HG02571 (cell line): ENCODE data around the gene SCP2D1.
"Not testable (repeated sequence)": the region's sequence is repeated elsewhere in the genome, so short reads cannot be mapped to it uniquely, and the experiment has no call there.

ENCODE experiments used
- ATAC-seq: cut with Tn5 transposase; IDR thresholded peaks from one replicate; pipeline ENCODE4 v1.9.1; 2021; ENCODE audit warnings: mild to moderate bottlenecking, moderate library complexity; ENCODE audit not compliant: unreplicated experiment

Gene SCP2D1

GRCh38 chr20:18813483-18813882, at the start of gene SCP2D1:
Gene SCP2D1, plus strand, starts transcription at chr20:18813783. Its CDS starts 33 bp downstream, at chr20:18813816.
- ATAC-seq = no peak

- ATAC-seq = no peak
Observed at GRCh38 chr20:18767676-18768075, 45.9 kb upstream of the SCP2D1 start.

GRCh38 chr20:18773566-18773965, 40.0 kb upstream of the SCP2D1 start:
- ATAC-seq = no peak

GRCh38 chr20:18774207-18774606, 39.4 kb upstream of the SCP2D1 start:
- no peak for ATAC-seq

GRCh38 chr20:18775633-18776032, 38.0 kb upstream of the SCP2D1 start:
- no peak for ATAC-seq

GRCh38 chr20:18778690-18779392, 34.7 kb upstream of the SCP2D1 start:
- ATAC-seq = no peak

GRCh38 chr20:18780385-18781130, 33.0 kb upstream of the SCP2D1 start:
- ATAC-seq = no peak

GRCh38 chr20:18781509-18781908, 32.1 kb upstream of the SCP2D1 start:
- no peak for ATAC-seq

GRCh38 chr20:18783385-18783959, 30.1 kb upstream of the SCP2D1 start:
- ATAC-seq = no peak

- ATAC-seq = not testable (repeated sequence)
Observed at GRCh38 chr20:18787046-18787445, 26.5 kb upstream of the SCP2D1 start.

- no peak for ATAC-seq
Observed at GRCh38 chr20:18788021-18788420, 25.6 kb upstream of the SCP2D1 start.

GRCh38 chr20:18790787-18791186, 22.8 kb upstream of the SCP2D1 start:
- ATAC-seq = no peak

GRCh38 chr20:18793625-18794427, 19.8 kb upstream of the SCP2D1 start:
- peak; percentile 99 for ATAC-seq

GRCh38 chr20:18794428-18794787, 19.2 kb upstream of the SCP2D1 start:
- ATAC-seq = no peak

- no peak for ATAC-seq
Observed at GRCh38 chr20:18795366-18795765, 18.2 kb upstream of the SCP2D1 start.

GRCh38 chr20:18796282-18796833, 17.2 kb upstream of the SCP2D1 start:
- no peak for ATAC-seq

GRCh38 chr20:18801516-18801915, 12.1 kb upstream of the SCP2D1 start:
- ATAC-seq = no peak

GRCh38 chr20:18802012-18802634, 11.5 kb upstream of the SCP2D1 start:
- no peak for ATAC-seq

- ATAC-seq = no peak
Observed at GRCh38 chr20:18805881-18806280, 7.7 kb upstream of the SCP2D1 start.

- no peak for ATAC-seq
Observed at GRCh38 chr20:18808712-18809111, 4.9 kb upstream of the SCP2D1 start.

GRCh38 chr20:18811186-18811585, 2.4 kb upstream of the SCP2D1 start:
- ATAC-seq = no peak
